Esophagus squamous epithelium (tissue), 4 donors: ENCODE data around the gene POLRMT.

Source experiments
- CTCF ChIP-seq, 6 experiments: fragments of 450-650 bp in 4 of 6; fragments of 200-600 bp in 2 of 6; sonication (generic) in 2 of 6; IDR thresholded peaks; one replicate each; pipeline ENCODE4 v1.5.1; 2016 to 2019; ENCODE audit warnings: antibody characterized with exemption in 6 of 6, mild to moderate bottlenecking in 4 of 6, moderate library complexity in 4 of 6
- POLR2A ChIP-seq, 4 donors: fragments of 450-650 bp; IDR thresholded peaks; one replicate each; pipeline ENCODE4 v1.6.1; 2017; ENCODE audit warnings: antibody characterized with exemption in 4 of 4, mild to moderate bottlenecking in 4 of 4, moderate library complexity in 3 of 4

GRCh38 chr19:648904-649801, 15.8 kb upstream of the POLRMT start:
- TF ChIP-seq CTCF (IDR thresholded peaks at IDR 0.05) (no peak), POLR2A (IDR thresholded peaks at IDR 0.05) (no peak)
